ENCODE measurements around the gene NEU3.

NEU3 gene

GRCh38 chr11:74988541-74989259 is at the start of gene NEU3:
Gene NEU3 (plus strand): TSS chr11:74988933. CDS start chr11:74989061, 128 bp downstream.
- TF ChIP-seq CTCF (conservative IDR thresholded peaks at IDR 0.05; ENCODE audit: low read depth, low read length), result no peak
- H3K4me3 ChIP-seq (ENCODE audit: low read depth, low read length), result peak within 1 kb of the TSS; percentile 84
- peak; percentile 76 for DNase-seq (ENCODE audit: low read depth)

- no peak overlapping the region for H3K4me3 ChIP-seq (ENCODE audit: low read depth, low read length)
- peak; percentile 13 for DNase-seq (ENCODE audit: low read depth)
- no peak for TF ChIP-seq CTCF (conservative IDR thresholded peaks at IDR 0.05; ENCODE audit: low read depth, low read length)
Measured at GRCh38 chr11:74941492-74941891, 47.2 kb upstream of the NEU3 start.

GRCh38 chr11:74942073-74942759 is 46.5 kb upstream of the NEU3 start:
- no peak for DNase-seq (ENCODE audit: low read depth)
- no peak overlapping the region for H3K4me3 ChIP-seq (ENCODE audit: low read depth, low read length)
- TF ChIP-seq CTCF (conservative IDR thresholded peaks at IDR 0.05; ENCODE audit: low read depth, low read length), result no peak

GRCh38 chr11:74948546-74948897 is 40.2 kb upstream of the NEU3 start:
- H3K4me3 ChIP-seq (ENCODE audit: low read depth, low read length), result peak overlapping the region; percentile 96
- no peak for TF ChIP-seq CTCF (conservative IDR thresholded peaks at IDR 0.05; ENCODE audit: low read depth, low read length)
- DNase-seq (ENCODE audit: low read depth), result peak; percentile 44

- no peak for TF ChIP-seq CTCF (conservative IDR thresholded peaks at IDR 0.05; ENCODE audit: low read depth, low read length)
- DNase-seq (ENCODE audit: low read depth), result peak; percentile 99
- peak within 1 kb of the TSS; percentile 96 for H3K4me3 ChIP-seq (ENCODE audit: low read depth, low read length)
Measured at GRCh38 chr11:74948898-74949752, 39.6 kb upstream of the NEU3 start, which contains the start of the genes SPCS2 and XRRA1. Gene SPCS2 (plus strand): TSS chr11:74949266. CDS start chr11:74949286, 20 bp downstream. Gene XRRA1 (minus strand): TSS chr11:74949091. CDS start chr11:74940878, 8,213 bp downstream.

- peak overlapping the region; percentile 96 for H3K4me3 ChIP-seq (ENCODE audit: low read depth, low read length)
- TF ChIP-seq CTCF (conservative IDR thresholded peaks at IDR 0.05; ENCODE audit: low read depth, low read length), result no peak
- DNase-seq (ENCODE audit: low read depth), result peak; percentile 23
Measured at GRCh38 chr11:74949753-74950137, 39.0 kb upstream of the NEU3 start.

All from choroid plexus epithelial cell (primary cell).